Stimulated activated effector memory CD8-positive, alpha-beta T cell treated with anti-CD3 and anti-CD28 coated beads, Interleukin-12 subunit alpha, Interleukin-12 subunit beta, amount 100 ng/mL, for 72 hours (primary cell): ENCODE measurements around the gene SSPN.

Experiments used
- ATAC-seq: fragments of 150-1000 bp; cut with Tn5 transposase; 2 replicates; pipeline ENCODE4 v1.10.0; 2021
- DNase-seq, 2 donors: peaks; one replicate each; pipeline ENCODE4 v3.0.0; 2021 to 2022; ENCODE audit warnings: low spot score in 2 of 2
- H3K27ac Mint-ChIP-seq: one replicate; pipeline ENCODE4 v1.8.0; 2022; ENCODE audit warnings: mild to moderate bottlenecking, mixed read lengths
- H3K36me3 Mint-ChIP-seq: one replicate; pipeline ENCODE4 v1.8.0; 2022; ENCODE audit warnings: mild to moderate bottlenecking, mixed read lengths
- H3K4me1 Mint-ChIP-seq: one replicate; pipeline ENCODE4 v1.8.0; 2022; ENCODE audit warnings: mixed read lengths
- H3K4me3 Mint-ChIP-seq: one replicate; pipeline ENCODE4 v1.8.0; 2022; ENCODE audit warnings: mild to moderate bottlenecking, mixed read lengths
- H3K9me3 Mint-ChIP-seq: one replicate; pipeline ENCODE4 v1.8.0; 2022; ENCODE audit warnings: mixed read lengths

Gene SSPN

GRCh38 chr12:26278266-26278665 is 82.9 kb downstream of the SSPN start:
- Mint-ChIP-seq H3K27ac (no peak overlapping the region), H3K4me1 (peaks cover 9% of the 10 kb centered on the region), H3K4me3 (no peak overlapping the region), H3K36me3 (peaks cover 7% of the 10 kb centered on the region), H3K9me3 (no peaks in the 10 kb centered on the region)
- no peak for ATAC-seq
- DNase-seq = no peak

GRCh38 chr12:26278666-26279065 is 83.3 kb downstream of the SSPN start:
- ATAC-seq (no peak), DNase-seq (no peak)
- Mint-ChIP-seq H3K4me3 (no peak overlapping the region), H3K36me3 (peaks cover 7% of the 10 kb centered on the region), H3K4me1 (peaks cover 9% of the 10 kb centered on the region), H3K9me3 (no peaks in the 10 kb centered on the region), H3K27ac (no peak overlapping the region)

- ATAC-seq (no peak), DNase-seq (no peak)
- H3K4me3 Mint-ChIP-seq = no peak overlapping the region
- peaks cover 9% of the 10 kb centered on the region for H3K4me1 Mint-ChIP-seq
- H3K9me3 Mint-ChIP-seq = no peaks in the 10 kb centered on the region
- H3K27ac Mint-ChIP-seq = no peak overlapping the region
- peaks cover 7% of the 10 kb centered on the region for H3K36me3 Mint-ChIP-seq
Observed at GRCh38 chr12:26279091-26279490, 83.7 kb downstream of the SSPN start.

GRCh38 chr12:26279908-26280307 is 84.5 kb downstream of the SSPN start:
- H3K36me3 Mint-ChIP-seq = no peaks in the 10 kb centered on the region
- no peak overlapping the region for H3K27ac Mint-ChIP-seq
- H3K4me1 Mint-ChIP-seq = peaks cover 2% of the 10 kb centered on the region
- H3K4me3 Mint-ChIP-seq = no peak overlapping the region
- H3K9me3 Mint-ChIP-seq = no peaks in the 10 kb centered on the region
- ATAC-seq (peak; percentile 16), DNase-seq (no peak)

- DNase-seq (no peak), ATAC-seq (no peak)
- no peaks in the 10 kb centered on the region for H3K9me3 Mint-ChIP-seq
- H3K27ac Mint-ChIP-seq = no peak overlapping the region
- no peak overlapping the region for H3K4me3 Mint-ChIP-seq
- H3K36me3 Mint-ChIP-seq = no peaks in the 10 kb centered on the region
- H3K4me1 Mint-ChIP-seq = no peaks in the 10 kb centered on the region
Observed at GRCh38 chr12:26280869-26281268, 85.5 kb downstream of the SSPN start.

- DNase-seq = no peak
- no peak for ATAC-seq
- no peaks in the 10 kb centered on the region for H3K4me1 Mint-ChIP-seq
- no peaks in the 10 kb centered on the region for H3K9me3 Mint-ChIP-seq
- no peaks in the 10 kb centered on the region for H3K36me3 Mint-ChIP-seq
- H3K27ac Mint-ChIP-seq = no peak overlapping the region
- no peak overlapping the region for H3K4me3 Mint-ChIP-seq
Observed at GRCh38 chr12:26281320-26281719, 85.9 kb downstream of the SSPN start.

- no peaks in the 10 kb centered on the region for H3K36me3 Mint-ChIP-seq
- no peak overlapping the region for H3K4me3 Mint-ChIP-seq
- no peaks in the 10 kb centered on the region for H3K4me1 Mint-ChIP-seq
- DNase-seq = no peak
- no peak overlapping the region for H3K27ac Mint-ChIP-seq
- no peaks in the 10 kb centered on the region for H3K9me3 Mint-ChIP-seq
- no peak for ATAC-seq
Observed at GRCh38 chr12:26282339-26282940, 87.1 kb downstream of the SSPN start.

GRCh38 chr12:26283046-26283445 is 87.7 kb downstream of the SSPN start:
- no peaks in the 10 kb centered on the region for H3K9me3 Mint-ChIP-seq
- no peak overlapping the region for H3K4me3 Mint-ChIP-seq
- DNase-seq = no peak
- no peak for ATAC-seq
- no peaks in the 10 kb centered on the region for H3K4me1 Mint-ChIP-seq
- H3K36me3 Mint-ChIP-seq = no peaks in the 10 kb centered on the region
- no peak overlapping the region for H3K27ac Mint-ChIP-seq

- Mint-ChIP-seq H3K27ac (no peak overlapping the region), H3K4me3 (no peak overlapping the region), H3K4me1 (no peaks in the 10 kb centered on the region), H3K9me3 (no peaks in the 10 kb centered on the region), H3K36me3 (no peaks in the 10 kb centered on the region)
- DNase-seq (no peak), ATAC-seq (no peak)
Observed at GRCh38 chr12:26283617-26284016, 88.2 kb downstream of the SSPN start.

- H3K9me3 Mint-ChIP-seq = no peaks in the 10 kb centered on the region
Observed at GRCh38 chr12:26285401-26285800, 90.0 kb downstream of the SSPN start.

GRCh38 chr12:26286186-26286585 is 90.8 kb downstream of the SSPN start:
- H3K27ac Mint-ChIP-seq = no peak overlapping the region
- no peak overlapping the region for H3K4me3 Mint-ChIP-seq
- DNase-seq (no peak), ATAC-seq (no peak)
- no peaks in the 10 kb centered on the region for H3K9me3 Mint-ChIP-seq
- peaks cover 6% of the 10 kb centered on the region for H3K4me1 Mint-ChIP-seq
- no peaks in the 10 kb centered on the region for H3K36me3 Mint-ChIP-seq

More at GRCh38 chr12:26285401-26285800, 90.0 kb downstream of the SSPN start:
- no peak for DNase-seq
- Mint-ChIP-seq H3K4me1 (peaks cover under 1% of the 10 kb centered on the region), H3K4me3 (no peak overlapping the region), H3K27ac (no peak overlapping the region), H3K36me3 (no peaks in the 10 kb centered on the region)
- ATAC-seq = no peak

GRCh38 chr12:26287671-26288381 is 92.5 kb downstream of the SSPN start:
- ATAC-seq (no peak), DNase-seq (no peak)

GRCh38 chr12:26290565-26290964 is 95.2 kb downstream of the SSPN start:
- no peaks in the 10 kb centered on the region for H3K36me3 Mint-ChIP-seq
- DNase-seq (no peak), ATAC-seq (no peak)
- H3K4me1 Mint-ChIP-seq = peaks cover 6% of the 10 kb centered on the region
- H3K27ac Mint-ChIP-seq = no peak overlapping the region
- no peak overlapping the region for H3K4me3 Mint-ChIP-seq
- no peaks in the 10 kb centered on the region for H3K9me3 Mint-ChIP-seq

More at GRCh38 chr12:26287671-26288381, 92.5 kb downstream of the SSPN start:
- Mint-ChIP-seq H3K4me1 (peaks cover 6% of the 10 kb centered on the region), H3K36me3 (no peaks in the 10 kb centered on the region), H3K27ac (no peak overlapping the region), H3K9me3 (no peaks in the 10 kb centered on the region), H3K4me3 (no peak overlapping the region)

GRCh38 chr12:26292596-26292995 is 97.2 kb downstream of the SSPN start:
- Mint-ChIP-seq H3K9me3 (peaks cover 3% of the 10 kb centered on the region), H3K36me3 (no peaks in the 10 kb centered on the region), H3K4me3 (no peak overlapping the region), H3K27ac (no peak overlapping the region), H3K4me1 (peaks cover 12% of the 10 kb centered on the region)
- ATAC-seq (no peak), DNase-seq (no peak)

- no peak for ATAC-seq
- no peak overlapping the region for H3K27ac Mint-ChIP-seq
- no peak overlapping the region for H3K4me3 Mint-ChIP-seq
Observed at GRCh38 chr12:26293612-26294011, 98.2 kb downstream of the SSPN start.

GRCh38 chr12:26295001-26295400 is 99.6 kb downstream of the SSPN start:
- DNase-seq = no peak
- no peaks in the 10 kb centered on the region for H3K36me3 Mint-ChIP-seq
- peaks cover 3% of the 10 kb centered on the region for H3K9me3 Mint-ChIP-seq
- ATAC-seq = no peak
- no peak overlapping the region for H3K27ac Mint-ChIP-seq
- H3K4me3 Mint-ChIP-seq = no peak overlapping the region
- H3K4me1 Mint-ChIP-seq = peaks cover 28% of the 10 kb centered on the region

More at GRCh38 chr12:26293612-26294011, 98.2 kb downstream of the SSPN start:
- H3K36me3 Mint-ChIP-seq = no peaks in the 10 kb centered on the region
- peaks cover 16% of the 10 kb centered on the region for H3K4me1 Mint-ChIP-seq
- DNase-seq = no peak
- H3K9me3 Mint-ChIP-seq = peaks cover 3% of the 10 kb centered on the region
